Measurements from ENCODE around the gene MBNL1.
"Not testable (repeated sequence)": the region's sequence is repeated elsewhere in the genome, so short reads cannot be mapped to it uniquely, and the experiment has no call there.

MBNL1 gene

GRCh38 chr3:152403632-152404066 is 134.9 kb downstream of the MBNL1 start:
- no peak for DNase-seq (ENCODE audit: low read depth)

- no peak for DNase-seq (ENCODE audit: low read depth)
Observed at GRCh38 chr3:152404976-152405375, 136.2 kb downstream of the MBNL1 start.

GRCh38 chr3:152405915-152406802 is 137.4 kb downstream of the MBNL1 start:
- peak; percentile 80 for DNase-seq (ENCODE audit: low read depth)

GRCh38 chr3:152413240-152413639 is 144.5 kb downstream of the MBNL1 start:
- no peak for DNase-seq (ENCODE audit: low read depth)

GRCh38 chr3:152416808-152417580 is 148.3 kb downstream of the MBNL1 start:
- DNase-seq (ENCODE audit: low read depth), result peak; percentile 31

- DNase-seq (ENCODE audit: low read depth), result no peak
Observed at GRCh38 chr3:152419748-152420147, 151.0 kb downstream of the MBNL1 start.

GRCh38 chr3:152421162-152421561 is 152.4 kb downstream of the MBNL1 start:
- DNase-seq (ENCODE audit: low read depth), result no peak

- DNase-seq (ENCODE audit: low read depth), result no peak
Observed at GRCh38 chr3:152426393-152426792, 157.7 kb downstream of the MBNL1 start.

- no peak for DNase-seq (ENCODE audit: low read depth)
Observed at GRCh38 chr3:152428577-152428976, 159.8 kb downstream of the MBNL1 start.

GRCh38 chr3:152430223-152431002 is 161.7 kb downstream of the MBNL1 start:
- no peak for DNase-seq (ENCODE audit: low read depth)

- no peak for DNase-seq (ENCODE audit: low read depth)
Observed at GRCh38 chr3:152434142-152434541, 165.4 kb downstream of the MBNL1 start.

- DNase-seq (ENCODE audit: low read depth), result not testable (repeated sequence)
Observed at GRCh38 chr3:152435210-152435609, 166.5 kb downstream of the MBNL1 start.

- DNase-seq (ENCODE audit: low read depth), result no peak
Observed at GRCh38 chr3:152436707-152437590, 168.2 kb downstream of the MBNL1 start.

GRCh38 chr3:152438181-152438580 is 169.5 kb downstream of the MBNL1 start:
- DNase-seq (ENCODE audit: low read depth), result no peak

- no peak for DNase-seq (ENCODE audit: low read depth)
Observed at GRCh38 chr3:152438706-152439105, 170.0 kb downstream of the MBNL1 start.

GRCh38 chr3:152440243-152440642 is 171.5 kb downstream of the MBNL1 start:
- DNase-seq (ENCODE audit: low read depth), result not testable (repeated sequence)

- no peak for DNase-seq (ENCODE audit: low read depth)
Observed at GRCh38 chr3:152443212-152444023, 174.7 kb downstream of the MBNL1 start.

GRCh38 chr3:152444029-152444641 is 175.4 kb downstream of the MBNL1 start:
- DNase-seq (ENCODE audit: low read depth), result peak; percentile 77

- DNase-seq (ENCODE audit: low read depth), result no peak
Observed at GRCh38 chr3:152445212-152445611, 176.5 kb downstream of the MBNL1 start.

- DNase-seq (ENCODE audit: low read depth), result no peak
Observed at GRCh38 chr3:152446495-152446894, 177.8 kb downstream of the MBNL1 start.
